GM12873 (cell line): ENCODE measurements around the gene OR51D1.

Experiments used
- TF ChIP-seq, protein P1 (sequence below): IDR thresholded peaks from 2 replicates; pipeline ENCODE4 v1.5.1; 2012; ENCODE audit warnings: low read depth, mild to moderate bottlenecking, moderate library complexity, low read length, control low read depth; ENCODE audit not compliant: insufficient read depth; ENCODE audit errors: missing control alignments

OR51D1 gene

DNA sequence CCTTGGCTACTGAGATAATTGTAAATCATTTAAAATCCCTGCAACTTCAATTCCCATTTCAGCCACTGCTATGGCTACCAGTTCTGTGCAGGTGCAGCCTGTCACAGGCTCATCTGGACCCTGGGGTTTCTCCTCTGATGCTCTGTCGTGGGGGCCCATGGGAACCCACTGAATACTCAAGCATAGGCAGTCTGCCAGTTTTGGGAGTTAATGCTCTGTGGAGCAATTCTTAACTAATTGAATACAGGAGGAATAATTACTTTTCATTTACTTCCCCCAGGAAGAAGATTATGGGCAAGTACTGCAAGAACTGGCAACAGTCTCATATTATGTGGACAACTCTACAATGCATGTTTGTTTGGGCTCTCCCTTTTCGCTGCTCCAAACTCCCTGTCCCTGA lies 34.5 kb downstream of the OR51D1 start:
- TF ChIP-seq, protein P1, sequence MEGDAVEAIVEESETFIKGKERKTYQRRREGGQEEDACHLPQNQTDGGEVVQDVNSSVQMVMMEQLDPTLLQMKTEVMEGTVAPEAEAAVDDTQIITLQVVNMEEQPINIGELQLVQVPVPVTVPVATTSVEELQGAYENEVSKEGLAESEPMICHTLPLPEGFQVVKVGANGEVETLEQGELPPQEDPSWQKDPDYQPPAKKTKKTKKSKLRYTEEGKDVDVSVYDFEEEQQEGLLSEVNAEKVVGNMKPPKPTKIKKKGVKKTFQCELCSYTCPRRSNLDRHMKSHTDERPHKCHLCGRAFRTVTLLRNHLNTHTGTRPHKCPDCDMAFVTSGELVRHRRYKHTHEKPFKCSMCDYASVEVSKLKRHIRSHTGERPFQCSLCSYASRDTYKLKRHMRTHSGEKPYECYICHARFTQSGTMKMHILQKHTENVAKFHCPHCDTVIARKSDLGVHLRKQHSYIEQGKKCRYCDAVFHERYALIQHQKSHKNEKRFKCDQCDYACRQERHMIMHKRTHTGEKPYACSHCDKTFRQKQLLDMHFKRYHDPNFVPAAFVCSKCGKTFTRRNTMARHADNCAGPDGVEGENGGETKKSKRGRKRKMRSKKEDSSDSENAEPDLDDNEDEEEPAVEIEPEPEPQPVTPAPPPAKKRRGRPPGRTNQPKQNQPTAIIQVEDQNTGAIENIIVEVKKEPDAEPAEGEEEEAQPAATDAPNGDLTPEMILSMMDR, result no peak

DNA sequence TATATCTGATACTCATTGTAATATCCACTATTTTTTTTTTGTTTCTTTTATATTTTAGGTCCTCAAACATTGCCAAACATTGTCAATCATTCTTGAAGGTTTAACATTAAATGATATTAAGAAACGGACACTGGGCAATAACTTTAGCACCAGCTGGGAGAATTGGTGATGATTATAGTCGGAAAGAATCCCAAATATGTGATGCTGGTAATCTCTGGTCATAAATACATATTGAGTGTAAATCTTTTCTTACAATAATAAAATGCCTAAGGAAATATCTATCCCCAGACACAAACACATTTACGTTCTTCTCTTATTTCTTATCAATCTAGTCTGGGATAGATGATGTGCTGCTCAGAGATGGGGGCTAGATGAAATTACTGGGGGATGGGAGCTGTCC lies 35.2 kb downstream of the OR51D1 start:
- TF ChIP-seq, protein P1, result no peak

DNA sequence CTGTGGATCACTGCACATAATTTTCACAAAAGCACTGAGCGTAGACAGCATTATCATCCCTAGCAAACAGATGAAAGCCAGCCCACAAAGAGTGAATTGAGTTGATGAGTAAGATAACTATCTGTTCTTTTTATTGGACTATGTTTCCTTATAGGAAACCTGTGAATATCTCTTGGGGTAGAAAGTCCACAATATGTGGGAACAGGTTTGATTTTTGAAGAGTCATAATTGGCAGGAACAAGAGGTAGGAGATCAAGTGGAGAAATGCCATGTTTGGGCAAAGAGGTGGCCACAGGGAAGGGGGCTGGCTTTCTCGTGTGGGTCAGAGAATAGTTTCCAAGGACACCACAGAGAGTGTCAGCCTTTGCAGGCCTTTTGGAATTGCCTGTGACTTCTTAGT lies 36.5 kb downstream of the OR51D1 start:
- TF ChIP-seq, protein P1, result no peak

DNA sequence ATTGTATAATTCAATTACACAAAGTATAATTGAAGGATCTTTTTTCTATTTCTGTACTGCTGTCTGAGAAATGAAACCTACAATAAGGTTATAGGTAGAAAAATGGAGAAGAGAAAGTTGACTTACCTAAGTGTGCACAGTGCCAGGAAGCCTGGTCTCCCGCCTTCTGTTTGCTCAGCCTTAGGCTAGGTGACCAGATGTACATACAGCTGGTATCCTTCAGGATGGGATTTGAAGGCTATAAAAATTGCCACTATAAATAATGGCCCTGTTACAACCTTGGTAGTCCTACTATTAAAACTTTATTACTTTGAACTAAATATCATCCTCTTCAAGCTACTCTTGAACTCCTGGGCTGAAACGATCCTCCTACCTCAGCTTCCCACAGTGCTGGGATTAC lies 40.7 kb downstream of the OR51D1 start:
- TF ChIP-seq, protein P1, result no peak

DNA sequence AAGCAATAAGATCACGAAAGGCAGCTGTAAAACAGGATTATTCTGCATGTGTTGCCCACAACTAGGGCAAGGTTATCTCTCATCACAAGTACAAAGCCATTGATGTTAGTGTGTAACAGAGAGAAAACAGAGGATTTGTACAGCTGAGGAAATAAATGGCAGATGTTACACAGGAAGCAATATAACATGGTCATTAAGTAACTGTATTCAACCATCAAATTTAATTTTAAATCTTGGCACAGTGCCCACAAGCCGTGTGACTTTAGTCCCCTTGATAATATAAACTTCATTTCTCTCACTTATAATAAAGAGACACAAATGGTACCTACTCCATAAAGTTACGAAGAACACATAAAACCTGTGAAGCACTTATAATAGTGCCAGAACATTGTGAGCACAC lies 43.1 kb downstream of the OR51D1 start:
- TF ChIP-seq, protein P1, result no peak

DNA sequence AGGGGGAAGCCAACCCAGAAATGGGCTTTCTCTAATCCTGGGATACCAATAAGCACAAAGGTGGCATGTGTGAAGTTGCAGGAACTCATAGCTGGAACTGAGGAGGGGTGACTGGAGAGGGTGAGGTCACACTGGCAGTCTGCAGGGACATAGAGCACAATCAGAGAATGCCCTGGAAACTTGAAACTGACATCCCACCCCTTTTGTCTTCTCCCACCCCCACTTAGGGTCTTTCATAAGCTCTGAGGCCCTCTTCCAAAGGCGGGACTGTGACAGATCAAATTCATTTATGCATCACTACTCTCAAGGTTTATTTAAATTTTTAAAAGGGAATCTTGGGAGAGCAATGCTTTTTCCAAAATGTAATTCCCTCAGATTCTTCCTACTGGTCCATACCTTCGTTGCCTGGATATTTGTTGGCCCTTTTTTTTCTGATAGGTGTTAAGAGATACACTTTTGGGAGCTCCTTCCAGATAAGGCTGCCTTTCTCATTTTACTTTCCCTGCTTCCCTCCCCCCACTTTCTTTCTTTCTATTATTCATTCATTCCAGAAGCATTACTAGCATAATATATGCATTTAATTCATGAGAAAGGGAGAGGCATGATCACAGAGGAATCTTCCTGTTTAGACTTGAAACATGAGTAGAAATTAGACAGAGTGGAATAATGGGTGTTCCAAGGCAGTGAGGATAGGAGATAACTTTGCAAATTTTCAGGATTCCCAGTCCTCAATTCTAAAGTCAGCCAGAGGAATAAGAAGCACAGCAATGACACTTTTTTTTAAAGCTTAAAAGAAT lies 45.5 kb downstream of the OR51D1 start:
- TF ChIP-seq, protein P1, result no peak

DNA sequence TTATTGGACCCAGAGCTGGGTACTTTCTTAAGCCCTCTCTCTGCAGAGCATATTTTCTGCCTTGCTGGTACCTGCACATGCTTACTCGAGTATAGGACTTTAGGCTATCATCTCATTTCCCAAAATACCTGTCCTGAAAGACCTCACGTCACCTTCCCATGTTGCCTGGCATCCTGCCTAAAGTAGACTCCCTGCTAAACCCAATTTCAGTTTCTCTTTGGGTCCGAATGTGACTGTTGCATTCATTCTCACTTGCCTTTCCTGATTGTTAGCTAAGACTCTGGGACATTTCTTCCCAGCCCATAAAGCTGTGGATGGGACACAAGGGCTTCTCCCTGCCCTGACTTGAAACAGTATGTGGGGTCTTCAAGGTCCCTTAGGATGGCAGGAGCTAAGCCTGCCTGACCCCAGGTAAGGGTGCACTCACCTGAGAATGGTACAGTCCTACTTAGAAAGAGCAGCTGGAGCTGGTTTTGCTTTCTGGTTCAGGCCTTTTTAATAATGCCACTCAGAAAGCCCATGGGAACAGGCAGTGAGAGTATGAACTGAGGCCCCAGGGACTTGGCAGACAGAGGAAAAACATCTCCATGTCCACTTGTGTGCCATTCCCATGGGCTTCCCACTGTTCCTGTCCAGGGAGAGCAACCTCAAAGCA lies 47.5 kb downstream of the OR51D1 start:
- TF ChIP-seq, protein P1, result no peak
